AML-193 (cell line): ENCODE results near the gene MEPCE.

Source experiments
- DNase-seq, 2 experiments: peaks; one replicate each; lab custom pipeline; 2025; lab: John Stamatoyannopoulos, UW

The MEPCE gene

DNA sequence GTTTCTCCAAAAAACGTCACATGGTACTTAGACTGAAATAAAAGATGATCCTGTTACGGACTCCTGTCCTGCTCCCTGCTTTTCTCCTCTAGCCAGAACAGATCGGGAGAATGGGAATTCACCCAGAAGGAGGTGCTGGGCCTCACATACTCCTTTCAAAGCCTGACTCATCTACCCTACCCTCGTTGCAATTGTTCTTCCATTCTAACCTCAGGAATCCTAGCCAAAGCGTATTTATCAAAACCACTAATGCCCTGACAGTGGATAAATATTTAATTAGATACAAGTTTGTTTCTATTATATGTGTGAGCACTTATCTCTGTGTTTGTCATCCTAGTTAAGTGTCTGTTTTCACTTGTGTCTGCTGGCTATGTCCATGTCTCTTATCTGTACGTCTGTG is 22.9 kb upstream of the MEPCE start:
- no peak for DNase-seq

- DNase-seq, result peak; percentile 63 to 77
Measured at GRCh38 chr7:100407285-100408180, 22.1 kb upstream of the MEPCE start.

- DNase-seq, result no peak
Measured at GRCh38 chr7:100411101-100411500, 18.5 kb upstream of the MEPCE start.

- peak; percentile 27 to 30 for DNase-seq
Measured at GRCh38 chr7:100413346-100413745, 16.3 kb upstream of the MEPCE start.

GRCh38 chr7:100413889-100414288 is 15.7 kb upstream of the MEPCE start:
- no peak for DNase-seq

DNA sequence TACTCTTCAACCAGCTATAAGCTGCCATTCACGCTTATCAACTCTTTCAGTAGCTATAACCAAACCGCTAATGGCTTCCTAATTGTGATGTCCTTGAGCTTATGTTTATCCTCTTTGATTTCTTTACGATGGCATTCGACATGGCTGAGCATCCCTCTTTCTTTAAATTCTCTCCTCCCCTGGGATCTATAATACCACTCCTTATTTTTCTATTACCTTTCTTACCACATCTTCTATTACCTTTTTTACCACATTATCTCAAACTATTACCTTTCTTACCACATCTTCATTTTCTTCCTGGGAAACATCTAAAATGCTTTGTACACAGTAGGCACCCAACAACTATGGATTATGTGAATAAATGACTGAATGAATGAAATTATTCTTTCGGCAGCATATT is 14.2 kb upstream of the MEPCE start:
- no peak for DNase-seq

DNA sequence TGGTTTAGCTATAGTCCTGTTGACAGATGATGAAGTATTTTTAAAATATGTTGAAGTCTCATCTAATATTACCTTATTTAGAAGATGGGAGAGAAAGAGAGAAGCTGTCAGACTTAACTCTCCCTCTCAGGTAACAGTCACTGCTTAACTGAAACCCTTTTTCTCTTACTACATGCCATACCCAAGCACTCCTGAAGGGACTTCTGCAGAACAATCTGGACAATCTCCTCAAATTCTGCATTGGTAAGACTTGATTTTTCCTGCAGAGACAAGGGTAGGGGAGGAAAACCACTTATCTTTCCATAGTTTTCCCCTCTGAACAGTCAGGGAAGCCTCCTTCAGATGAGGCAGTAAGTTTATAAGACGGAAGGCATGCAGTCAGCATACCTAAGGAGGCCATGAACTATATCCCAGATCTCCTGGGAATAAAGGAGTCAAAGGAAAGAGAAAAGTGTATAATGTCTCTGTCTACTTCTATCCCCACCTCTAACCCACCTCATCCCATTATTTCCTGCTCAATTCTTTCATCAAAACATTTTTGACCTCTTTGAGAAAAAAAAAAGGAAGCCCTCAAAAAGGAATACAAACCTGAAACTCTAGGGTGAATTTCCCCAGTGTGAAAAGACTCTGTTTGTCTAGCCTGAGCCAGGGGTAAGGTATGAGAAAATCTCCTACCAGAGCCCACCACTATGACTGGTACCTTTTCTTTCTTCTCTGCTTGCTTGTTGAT is 10.5 kb upstream of the MEPCE start:
- DNase-seq, result peak in 1 of 2 experiments; percentile 14

DNA sequence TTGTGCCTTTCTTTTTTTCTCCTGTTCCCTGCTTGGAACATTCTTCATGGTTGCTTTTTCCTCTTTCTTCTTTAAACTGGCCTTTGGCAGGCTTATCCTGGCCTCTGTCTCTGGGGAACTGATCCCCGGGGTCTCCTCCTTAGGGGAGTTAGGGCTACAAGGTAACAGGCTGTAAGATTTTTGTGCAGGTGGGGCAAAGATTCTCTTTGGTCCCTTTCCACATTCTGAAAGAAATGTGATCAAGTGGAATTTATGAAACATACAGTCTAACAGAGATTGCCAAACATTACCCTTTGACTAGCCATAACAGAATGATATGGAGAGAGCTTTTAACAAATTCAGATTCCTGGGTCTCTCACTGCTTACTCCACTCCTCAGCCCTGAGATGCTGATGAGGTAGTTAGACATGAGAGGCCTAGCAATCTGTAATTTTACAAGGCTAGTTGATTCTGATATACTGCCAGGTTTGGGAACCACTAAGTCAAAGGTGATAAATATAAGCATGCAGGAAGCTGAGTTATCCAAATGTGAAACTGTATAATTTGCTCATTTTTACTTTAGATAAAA is 9.9 kb upstream of the MEPCE start:
- no peak for DNase-seq

- no peak for DNase-seq
Measured at GRCh38 chr7:100423315-100423714, 6.3 kb upstream of the MEPCE start.

- DNase-seq, result no peak
Measured at GRCh38 chr7:100425347-100425746, 4.3 kb upstream of the MEPCE start.

DNA sequence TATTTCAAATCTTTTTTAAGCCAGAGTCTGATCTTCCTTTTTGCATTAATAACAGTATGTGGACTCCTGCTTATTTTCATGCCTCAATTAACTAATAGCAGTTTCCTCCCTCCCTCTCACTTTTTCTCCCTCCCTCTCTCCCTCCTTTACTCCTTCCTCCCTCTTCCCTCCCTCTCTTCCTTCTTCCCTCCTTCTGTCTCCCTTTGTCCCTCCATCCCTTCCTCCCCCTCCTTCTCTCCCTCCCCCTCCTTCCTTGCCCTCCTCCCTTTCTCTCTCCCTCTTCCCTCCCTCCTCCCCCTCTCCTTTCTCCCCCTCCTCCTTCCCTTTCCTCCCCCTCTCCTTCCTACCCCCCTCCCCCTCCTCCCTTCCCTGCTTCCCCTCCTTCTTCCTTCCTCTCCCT is 3.1 kb upstream of the MEPCE start:
- DNase-seq, result no peak

DNA sequence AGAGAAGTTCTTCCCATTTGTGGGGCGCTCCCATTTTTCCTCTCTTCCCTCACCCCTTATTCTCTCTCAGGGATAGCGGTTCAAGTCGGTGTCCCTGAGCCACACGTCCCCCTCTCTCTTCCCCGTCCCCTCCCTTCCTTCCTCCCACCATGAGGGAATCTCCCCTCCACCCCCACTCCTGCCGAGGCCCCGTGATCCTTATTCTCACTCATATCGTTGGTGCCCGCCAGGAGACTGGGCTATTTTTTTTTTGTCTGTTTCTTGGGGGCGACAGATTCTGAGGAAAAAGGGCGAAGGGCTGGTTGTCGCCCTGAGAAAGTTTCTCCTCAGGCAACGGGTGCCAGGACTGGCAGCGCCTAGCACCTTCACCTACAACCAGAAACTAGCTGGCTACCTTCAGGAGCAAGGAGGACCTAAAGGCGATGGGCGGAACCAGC is 1.9 kb upstream of the MEPCE start:
- DNase-seq, result no peak

- DNase-seq, result peak; percentile 82 to 85
Measured at GRCh38 chr7:100428199-100428966, 1.2 kb upstream of the MEPCE start, which contains the start of gene ZCWPW1. ZCWPW1 (minus strand) TSS chr7:100428703; CDS start chr7:100420649, 8,054 bp downstream.

GRCh38 chr7:100428967-100429636 is 529 bp upstream of the MEPCE start:
- DNase-seq, result peak; percentile 96 to 97

DNA sequence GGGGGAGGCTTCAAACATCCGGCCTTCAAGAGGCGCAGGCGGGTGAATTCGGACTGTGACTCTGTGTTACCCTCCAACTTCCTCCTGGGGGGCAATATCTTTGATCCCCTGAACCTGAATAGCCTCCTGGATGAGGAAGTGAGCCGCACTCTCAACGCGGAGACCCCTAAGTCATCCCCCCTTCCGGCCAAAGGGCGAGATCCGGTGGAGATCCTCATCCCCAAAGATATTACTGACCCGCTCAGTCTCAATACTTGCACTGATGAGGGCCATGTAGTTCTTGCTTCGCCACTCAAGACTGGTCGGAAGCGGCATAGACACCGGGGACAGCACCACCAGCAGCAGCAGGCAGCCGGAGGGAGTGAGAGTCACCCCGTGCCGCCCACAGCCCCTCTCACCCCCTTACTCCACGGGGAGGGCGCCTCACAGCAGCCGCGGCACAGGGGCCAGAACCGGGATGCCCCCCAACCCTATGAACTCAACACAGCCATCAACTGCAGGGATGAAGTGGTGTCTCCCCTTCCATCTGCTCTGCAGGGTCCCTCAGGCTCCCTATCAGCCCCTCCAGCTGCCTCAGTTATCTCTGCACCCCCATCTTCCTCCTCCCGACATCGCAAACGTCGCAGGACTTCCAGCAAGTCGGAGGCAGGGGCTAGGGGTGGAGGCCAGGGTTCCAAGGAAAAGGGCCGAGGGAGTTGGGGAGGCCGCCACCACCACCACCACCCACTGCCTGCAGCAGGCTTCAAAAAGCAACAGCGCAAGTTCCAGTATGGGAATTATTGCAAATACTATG is 1.1 kb downstream of the MEPCE start:
- DNase-seq, result no peak

DNA sequence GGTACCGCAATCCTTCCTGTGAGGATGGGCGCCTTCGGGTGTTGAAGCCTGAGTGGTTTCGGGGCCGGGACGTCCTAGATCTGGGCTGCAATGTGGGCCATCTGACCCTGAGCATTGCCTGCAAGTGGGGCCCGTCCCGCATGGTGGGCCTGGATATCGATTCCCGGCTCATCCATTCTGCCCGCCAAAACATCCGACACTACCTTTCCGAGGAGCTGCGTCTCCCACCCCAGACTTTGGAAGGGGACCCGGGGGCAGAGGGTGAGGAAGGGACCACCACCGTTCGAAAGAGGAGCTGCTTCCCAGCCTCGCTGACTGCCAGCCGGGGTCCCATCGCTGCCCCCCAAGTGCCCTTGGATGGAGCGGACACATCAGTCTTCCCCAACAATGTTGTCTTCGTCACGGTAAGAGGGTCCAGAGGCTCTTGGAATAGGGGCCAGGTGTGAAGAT is 1.7 kb downstream of the MEPCE start:
- no peak for DNase-seq

DNA sequence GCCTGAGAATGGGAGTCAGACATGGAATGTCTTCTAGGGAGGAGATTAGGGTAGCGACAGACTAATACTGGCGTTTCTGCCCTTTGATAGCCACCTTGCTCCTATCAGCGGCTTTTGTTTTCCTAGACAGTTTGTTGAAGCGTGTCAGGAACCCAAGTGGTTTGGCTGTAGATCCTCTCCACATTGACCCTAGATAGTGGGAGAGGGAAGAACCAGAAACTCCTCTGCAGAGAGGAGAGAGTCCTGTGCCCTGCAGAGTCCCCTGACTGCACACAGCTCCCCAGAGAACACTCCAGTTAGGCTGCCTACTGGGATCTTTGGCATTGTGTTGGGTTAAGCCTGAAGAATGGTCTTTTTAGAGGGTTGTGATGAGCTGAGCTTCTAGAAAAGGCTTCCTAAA is 2.4 kb downstream of the MEPCE start:
- no peak for DNase-seq

- no peak for DNase-seq
Measured at GRCh38 chr7:100432621-100433275, 3.1 kb downstream of the MEPCE start.

DNA sequence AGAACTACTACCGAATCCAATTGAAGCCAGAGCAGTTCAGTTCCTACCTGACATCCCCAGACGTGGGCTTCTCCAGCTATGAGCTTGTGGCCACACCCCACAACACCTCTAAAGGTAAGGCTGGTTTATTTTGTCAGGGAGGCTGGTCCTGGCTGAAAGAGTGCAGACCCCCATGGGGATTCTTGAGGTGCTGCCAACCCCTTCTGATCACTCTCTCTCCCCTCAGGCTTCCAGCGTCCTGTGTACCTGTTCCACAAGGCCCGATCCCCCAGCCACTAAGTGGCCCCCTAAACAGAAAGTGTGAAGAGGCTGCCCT is 3.6 kb downstream of the MEPCE start:
- no peak for DNase-seq
